HepG2 (cell line): ENCODE results near the gene DOK7. TPM values are rescaled to one million over a fixed set of nuclear protein-coding genes. Genes with fewer than 3 reads are reported as not detected.

ENCODE experiments used
- ATAC-seq: fragments of 200-7000 bp; cut with Tn5 transposase; 3 replicates; pipeline ENCODE4 v1.9.1; 2020; ENCODE audit warnings: mild to moderate bottlenecking, moderate library complexity
- BruUV-seq: library from RNA; stranded (reverse); fragments of 400-500 nt; replicated peaks from 2 replicates; lab custom pipeline; 2021; lab: Mats Ljungman, UMichigan
- CTCF ChIA-PET: fragments of 300-600 bp; formaldehyde crosslinking; extraction: SDS; loops from one replicate; lab custom pipeline; 2021; ENCODE audit warnings: low total read pairs, inconsistent platforms, low intra/inter-chr PET ratio; lab: Yijun Ruan, JAX
- POLR2A ChIA-PET: fragments of 350-600 bp; sonication (Branson Sonifier 250); formaldehyde crosslinking; loops from one replicate; lab custom pipeline; 2020; ENCODE audit warnings: antibody characterized with exemption, inconsistent platforms; lab: Yijun Ruan, JAX
- DNase-seq: peaks from one replicate; pipeline ENCODE4 v3.0.0-alpha.2; 2015; ENCODE audit warnings: low spot score
- FAIRE-seq: peaks from 3 replicates; lab custom pipeline; 2011; peaks lifted over from hg19 to GRCh38; lab: Jason Lieb, UNC
- H2AFZ ChIP-seq: one replicate; pipeline ENCODE4 v1.6.1; 2011; ENCODE audit warnings: low read length, inconsistent platforms
- H3K27ac ChIP-seq: fragments of 300-600 bp; 3 replicates; pipeline ENCODE4 v1.8.0; 2011; ENCODE audit warnings: mixed run types, mild to moderate bottlenecking, mixed read lengths, low read length, inconsistent platforms; ENCODE audit not compliant: insufficient read depth; ENCODE audit errors: extremely low read length
- H3K27me3 ChIP-seq, 2 experiments: fragments of 200-600 bp in 1 of 2; 2 replicates in 1 of 2; 3 replicates in 1 of 2; pipeline versions ENCODE4 v1.6.0 to v1.8.0; 2011; ENCODE audit warnings: low read length in 2 of 2, mild to moderate bottlenecking in 2 of 2, moderate library complexity in 2 of 2, inconsistent platforms in 1 of 2; ENCODE audit not compliant: insufficient read depth in 2 of 2, control insufficient read depth in 1 of 2
- H3K36me3 ChIP-seq, 2 experiments: fragments of 200-600 bp in 1 of 2; replicated peaks in 1 of 2; 2 replicates in 1 of 2; 3 replicates in 1 of 2; pipeline versions ENCODE4 v1.5.1 to v1.8.0; 2011; ENCODE audit warnings: low read length in 2 of 2, inconsistent platforms in 1 of 2; ENCODE audit not compliant: insufficient read depth in 2 of 2, control insufficient read depth in 1 of 2
- H3K4me1 ChIP-seq: 2 replicates; pipeline ENCODE4 v1.5.1; 2012; ENCODE audit warnings: low read length, inconsistent platforms; ENCODE audit not compliant: insufficient read depth
- H3K4me2 ChIP-seq: 2 replicates; pipeline ENCODE4 v1.6.0; 2011; ENCODE audit warnings: low read depth, low read length, inconsistent platforms
- H3K4me3 ChIP-seq, 3 experiments: fragments of 200-600 bp in 1 of 3; sonication (generic), shearing (Covaris generic) in 1 of 3; replicated peaks in 1 of 3; 2 replicates each; pipeline ENCODE4 v1.5.1; 2011 to 2016; ENCODE audit warnings: low read length in 3 of 3, inconsistent platforms in 2 of 3, low read depth in 2 of 3, mild to moderate bottlenecking in 2 of 3, control low read depth in 1 of 3, mixed read lengths in 1 of 3; ENCODE audit not compliant: insufficient read depth in 1 of 3
- H3K79me2 ChIP-seq: one replicate; pipeline ENCODE4 v1.6.1; 2011; ENCODE audit warnings: low read length, inconsistent platforms; ENCODE audit not compliant: insufficient read depth
- H3K9ac ChIP-seq: 2 replicates; pipeline ENCODE4 v1.6.0; 2011; ENCODE audit warnings: mild to moderate bottlenecking, low read depth, low read length, inconsistent platforms; ENCODE audit not compliant: insufficient read depth
- H3K9me3 ChIP-seq: 2 replicates; pipeline ENCODE4 v1.5.1; 2012; ENCODE audit warnings: mild to moderate bottlenecking, low read length
- H4K20me1 ChIP-seq: 2 replicates; pipeline ENCODE4 v1.6.0; 2011; ENCODE audit warnings: inconsistent platforms, mild to moderate bottlenecking, low read length, moderate library complexity; ENCODE audit not compliant: insufficient read depth
- AGO2 ChIP-seq: fragments of 200-400 bp; formaldehyde crosslinking; optimal IDR thresholded peaks from 2 replicates; pipeline ENCODE3; 2017; ENCODE audit warnings: mild to moderate bottlenecking, low read depth, low read length, moderate library complexity
- CENPBD1 ChIP-seq: sonication (generic); formaldehyde crosslinking; IDR thresholded peaks from 2 replicates; pipeline ENCODE4 v1.8.0; 2022; ENCODE audit warnings: missing genetic modification reagents, low read depth, mild to moderate bottlenecking, borderline replicate concordance
- HES4 ChIP-seq: sonication (generic); formaldehyde crosslinking; IDR thresholded peaks from 2 replicates; pipeline ENCODE4 v1.9.0; 2021; ENCODE audit warnings: mild to moderate bottlenecking, missing genetic modification reagents, borderline replicate concordance
- HNRNPLL ChIP-seq: fragments of 200-400 bp; formaldehyde crosslinking; IDR thresholded peaks from 2 replicates; pipeline ENCODE4 v1.6.1; 2017; ENCODE audit warnings: mild to moderate bottlenecking, low read depth, low read length; ENCODE audit not compliant: poor library complexity, severe bottlenecking
- NONO ChIP-seq, 2 experiments: fragments of 450-650 bp in 1 of 2; sonication (generic) in 1 of 2; formaldehyde crosslinking in 1 of 2; IDR thresholded peaks in 1 of 2; conservative IDR thresholded peaks in 1 of 2; 2 replicates each; pipeline versions ENCODE4 v1.6.1 to v1.8.0; 2017 to 2022; ENCODE audit warnings: mild to moderate bottlenecking in 1 of 2, missing genetic modification reagents in 1 of 2, moderate library complexity in 1 of 2
- POLR2A ChIP-seq, 2 experiments: IDR thresholded peaks; 2 replicates each; pipeline ENCODE4 v1.6.1; 2011; ENCODE audit warnings: low read depth in 2 of 2, low read length in 2 of 2, mild to moderate bottlenecking in 1 of 2, moderate library complexity in 1 of 2; ENCODE audit not compliant: insufficient read depth in 1 of 2
- SMAD3 ChIP-seq: sonication (generic); formaldehyde crosslinking; IDR thresholded peaks from 2 replicates; pipeline ENCODE4 v1.4.0; 2020; ENCODE audit warnings: missing genetic modification reagents
- SRSF1 ChIP-seq: fragments of 200-400 bp; formaldehyde crosslinking; optimal IDR thresholded peaks from 2 replicates; pipeline ENCODE3; 2017; ENCODE audit warnings: mild to moderate bottlenecking, low read depth, low read length, moderate library complexity
- ZBTB37 ChIP-seq: sonication (generic); formaldehyde crosslinking; IDR thresholded peaks from 2 replicates; pipeline ENCODE4 v1.4.0; 2020; ENCODE audit warnings: mild to moderate bottlenecking, missing genetic modification reagents
- WGBS: methylation state at CpG from one replicate; pipeline ENCODE4 v1.1.6; 2017; ENCODE audit warnings: low lambda C conversion rate; 5-methylcytosine and 5-hydroxymethylcytosine counted together
- in situ Hi-C: cut with HindIII; loops from 2 replicates; pipeline ENCODE4 v1.10.0; 2017; ENCODE audit warnings: low pct_unique_long_range_greater_than_20kb; ENCODE audit not compliant: extremely low pct_ligation_motif_present
- intact Hi-C: fragments of 100-400 bp; cut with micrococcal nuclease; formaldehyde crosslinking; loops from one replicate; pipeline ENCODE4 v1.10.0; 2022; ENCODE audit not compliant: unreplicated experiment
- polyA plus RNA-seq, 8 experiments: library from polyadenylated mRNA; depleted of rRNA in 3 of 8; stranded (reverse) in 7 of 8; unstranded in 1 of 8; fragments of >200 nt; fragmentation: Illumina TruSeq in 4 of 8; extraction: Trizol in 4 of 8; gene quantifications; 2 replicates each; pipeline versions ENCODE4 v1.2.1 to v1.2.3, GENCODE V29; 2011 to 2016; ENCODE audit warnings: low read depth in 4 of 8, missing spikeins in 1 of 8, mixed read lengths in 1 of 8; ENCODE audit not compliant: insufficient read depth in 1 of 8
- total RNA-seq, 5 experiments: library from RNA; depleted of rRNA; stranded (reverse); fragments of >200 nt; fragmentation: Illumina TruSeq; extraction: Trizol; gene quantifications; 2 replicates each; pipeline ENCODE4 v1.2.3, GENCODE V29; 2016; ENCODE audit warnings: low read depth in 1 of 5

DOK7 gene
- total and polyA plus RNA-seq, 2 of the 13 experiments (the other 11 are each of a cell fraction or from before 2014, with no cell fraction given), result 0.03 to 0.07 TPM

GRCh38 chr4:3494462-3494871 lies 31.4 kb downstream of the DOK7 start:
- Histone ChIP-seq H3K27ac (no peak overlapping the region), H3K4me3 (no peak overlapping the region), H3K4me1 (peaks cover 28% of the 10 kb centered on the region), H3K79me2 (no peaks in the 10 kb centered on the region), H3K9ac (no peak overlapping the region), H3K36me3 (no peaks in the 10 kb centered on the region), H3K4me2 (peak overlapping the region; percentile 18; the same call in 1 of the 2 replicates), H3K9me3 (no peaks in the 10 kb centered on the region), H4K20me1 (peaks cover 3% of the 10 kb centered on the region; the same call in 1 of the 2 replicates), H2AFZ (no peak overlapping the region), H3K27me3 (peaks cover 15 to 59% of the 10 kb centered on the region in 2 experiments)
- no peak for DNase-seq
- WGBS, result 3% methylated on average over 8 of the region's 15 CpGs
- no peak for FAIRE-seq
- ATAC-seq, result peak; percentile 34
- in situ Hi-C loops (no loop called here), intact Hi-C loops (no loop called here)
- TF ChIP-seq CENPBD1 (CRISPR knock-in tag) (no peak), SMAD3 (CRISPR knock-in tag) (no peak), AGO2 (peak; percentile 15), SRSF1 (peak; percentile 2), ZBTB37 (CRISPR knock-in tag) (no peak), POLR2A (IDR thresholded peaks at IDR 0.05; ENCODE audit: insufficient read depth in 1 of 2, low read depth in 2 of 2, low read length in 2 of 2) (no peak), HES4 (CRISPR knock-in tag) (no peak), NONO (IDR thresholded peaks at IDR 0.05) (no peak), NONO (CRISPR knock-in tag; conservative IDR thresholded peaks at IDR 0.05) (0 out of 2 replicates have a peak, but pooled peaks have one; percentile 23), HNRNPLL (peak; percentile 3)
- ChIA-PET CTCF (no interaction called here), POLR2A (no interaction called here)
- no TSS peak for BruUV-seq
